GM18511 (cell line): ENCODE data around the gene ALDH3A1.

Experiments
- ATAC-seq: cut with Tn5 transposase; IDR thresholded peaks from one replicate; pipeline ENCODE4 v1.9.1; 2021; ENCODE audit warnings: mild to moderate bottlenecking, moderate library complexity; ENCODE audit not compliant: unreplicated experiment

ALDH3A1 gene

GRCh38 chr17:19742495-19742894 is 5.6 kb downstream of the ALDH3A1 start:
- no peak for ATAC-seq

- ATAC-seq = no peak
Observed at GRCh38 chr17:19741832-19742457, 6.2 kb downstream of the ALDH3A1 start.

GRCh38 chr17:19740933-19741332 is 7.2 kb downstream of the ALDH3A1 start:
- no peak for ATAC-seq

- ATAC-seq = no peak
Observed at GRCh38 chr17:19739241-19740201, 8.6 kb downstream of the ALDH3A1 start.

GRCh38 chr17:19738757-19739156 is 9.3 kb downstream of the ALDH3A1 start:
- no peak for ATAC-seq

- ATAC-seq = no peak
Observed at GRCh38 chr17:19738073-19738449, 10.0 kb downstream of the ALDH3A1 start.

- ATAC-seq = no peak
Observed at GRCh38 chr17:19737305-19738072, 10.6 kb downstream of the ALDH3A1 start.

GRCh38 chr17:19736071-19736470 is 12.0 kb downstream of the ALDH3A1 start:
- no peak for ATAC-seq

- ATAC-seq = no peak
Observed at GRCh38 chr17:19733953-19734526, 14.1 kb downstream of the ALDH3A1 start.

GRCh38 chr17:19731626-19732025 is 16.5 kb downstream of the ALDH3A1 start:
- ATAC-seq = no peak

- no peak for ATAC-seq
Observed at GRCh38 chr17:19730843-19731242, 17.3 kb downstream of the ALDH3A1 start.

GRCh38 chr17:19729900-19730299 is 18.2 kb downstream of the ALDH3A1 start:
- ATAC-seq = no peak

GRCh38 chr17:19728084-19728495 is 20.0 kb downstream of the ALDH3A1 start:
- ATAC-seq = no peak

GRCh38 chr17:19727501-19728078 is 20.5 kb downstream of the ALDH3A1 start:
- ATAC-seq = no peak

- no peak for ATAC-seq
Observed at GRCh38 chr17:19726631-19727376, 21.3 kb downstream of the ALDH3A1 start.

GRCh38 chr17:19725486-19725885 is 22.6 kb downstream of the ALDH3A1 start:
- no peak for ATAC-seq

- no peak for ATAC-seq
Observed at GRCh38 chr17:19724501-19725420, 23.3 kb downstream of the ALDH3A1 start.

- no peak for ATAC-seq
Observed at GRCh38 chr17:19723964-19724363, 24.1 kb downstream of the ALDH3A1 start.
